Gastrocnemius medialis (tissue), 4 donors: Measurements from ENCODE around the gene SLC7A11. TPM values are rescaled to one million over a fixed set of nuclear protein-coding genes. Genes with fewer than 3 reads are reported as not detected.

Experiments
- ATAC-seq, 2 donors: fragments of 150-250 bp; one replicate each; pipeline ENCODE4 v1.9.1; 2016
- DNase-seq, 2 donors: peaks; one replicate each; pipeline ENCODE4 v3.0.0-alpha.2; 2019
- H3K27ac ChIP-seq, 4 donors: fragments of 200-600 bp; sonication (generic); 1 replicate in 1 of 4; 2 replicates in 3 of 4; pipeline ENCODE4 v1.5.1; 2016 to 2018; ENCODE audit warnings: mild to moderate bottlenecking in 2 of 4, moderate library complexity in 1 of 4
- H3K27me3 ChIP-seq, 3 donors: fragments of 200-600 bp; sonication (generic) in 2 of 3; 1 replicate in 1 of 3; 2 replicates in 2 of 3; pipeline versions ENCODE4 v1.5.1 to v1.6.0; 2016 to 2019; ENCODE audit warnings: mild to moderate bottlenecking in 1 of 3, moderate library complexity in 1 of 3
- H3K36me3 ChIP-seq, 2 donors: fragments of 200-600 bp; sonication (generic) in 1 of 2; one replicate each; pipeline ENCODE4 v1.5.1; 2017 to 2018
- H3K4me1 ChIP-seq, 2 donors: fragments of 200-600 bp; sonication (generic) in 1 of 2; one replicate each; pipeline ENCODE4 v1.5.1; 2016 to 2017; ENCODE audit warnings: mild to moderate bottlenecking in 2 of 2
- H3K4me3 ChIP-seq, 4 donors: fragments of 200-600 bp; sonication (generic) in 3 of 4; 1 replicate in 1 of 4; 2 replicates in 3 of 4; pipeline ENCODE4 v1.5.1; 2016 to 2019; ENCODE audit warnings: mild to moderate bottlenecking in 2 of 4
- H3K9me3 ChIP-seq, 3 donors: fragments of 200-600 bp; sonication (generic) in 2 of 3; 1 replicate in 1 of 3; 2 replicates in 2 of 3; pipeline ENCODE4 v1.5.1; 2016 to 2019
- CTCF ChIP-seq, 5 experiments: fragments of 450-650 bp in 3 of 5; fragments of 200-600 bp in 2 of 5; sonication (generic) in 2 of 5; IDR thresholded peaks in 4 of 5; conservative IDR thresholded peaks in 1 of 5; 1 replicate in 4 of 5; 2 replicates in 1 of 5; pipeline ENCODE4 v1.5.1; 2016 to 2019; ENCODE audit warnings: antibody characterized with exemption in 5 of 5, mild to moderate bottlenecking in 3 of 5, moderate library complexity in 3 of 5
- POLR2A ChIP-seq, 2 donors: fragments of 450-650 bp; IDR thresholded peaks; one replicate each; pipeline ENCODE4 v1.6.1; 2017; ENCODE audit warnings: antibody characterized with exemption in 2 of 2, mild to moderate bottlenecking in 2 of 2, moderate library complexity in 2 of 2
- in situ Hi-C, 4 donors: fragments of 200-750 bp; cut with MboI; loops; one replicate each; pipeline versions ENCODE4 v1.15.0 to v1.8.0; 2017; ENCODE audit warnings: low sequenced_read_pairs in 4 of 4
- intact Hi-C: fragments of 100-400 bp; cut with DNase I; formaldehyde crosslinking; loops from one replicate; pipeline ENCODE4 v1.15.1; 2023; ENCODE audit warnings: low total_unique reads
- total RNA-seq, 4 donors: library from RNA; depleted of rRNA; stranded (reverse); fragments of >200 nt; gene quantifications; one replicate each; pipeline versions ENCODE4 v1.1.0 to v1.2.3, GENCODE V29; 2016

SLC7A11 gene
- total RNA-seq, 4 donors from 2014 or later, result 0.10 to 0.11 TPM; not detected in 2

GRCh38 chr4:138248058-138248457, 5.9 kb upstream of the SLC7A11 start:
- Histone ChIP-seq H3K9me3 (no peaks in the 10 kb centered on the region), H3K4me1 (no peaks in the 10 kb centered on the region), H3K27ac (no peak overlapping the region), H3K4me3 (no peak overlapping the region), H3K36me3 (no peaks in the 10 kb centered on the region), H3K27me3 (no peaks in the 10 kb centered on the region)
- TF ChIP-seq CTCF (IDR thresholded peaks at IDR 0.05 in 4 of 5, conservative IDR thresholded peaks at IDR 0.05 in 1 of 5), result no peak
- TF ChIP-seq POLR2A (IDR thresholded peaks at IDR 0.05), result no peak
- DNase-seq (no peak), ATAC-seq (no peak)
- intact Hi-C loops (no loop called here), in situ Hi-C loops (no loop called here)

GRCh38 chr4:138247643-138248042, 5.5 kb upstream of the SLC7A11 start:
- no peak for TF ChIP-seq CTCF (IDR thresholded peaks at IDR 0.05 in 4 of 5, conservative IDR thresholded peaks at IDR 0.05 in 1 of 5)
- no peak for TF ChIP-seq POLR2A (IDR thresholded peaks at IDR 0.05)
- no peaks in the 10 kb centered on the region for H3K4me1 ChIP-seq
- no peaks in the 10 kb centered on the region for H3K9me3 ChIP-seq
- DNase-seq (no peak), ATAC-seq (no peak)
- intact Hi-C loops, result no loop called here
- no peak overlapping the region for H3K4me3 ChIP-seq
- in situ Hi-C loops, result no loop called here
- H3K36me3 ChIP-seq, result no peaks in the 10 kb centered on the region
- no peak overlapping the region for H3K27ac ChIP-seq
- H3K27me3 ChIP-seq, result no peaks in the 10 kb centered on the region

- Histone ChIP-seq H3K4me3 (no peak overlapping the region), H3K27ac (no peak overlapping the region), H3K4me1 (peaks cover 0 to 3% of the 10 kb centered on the region in 2 donors), H3K36me3 (no peaks in the 10 kb centered on the region), H3K27me3 (no peaks in the 10 kb centered on the region), H3K9me3 (no peaks in the 10 kb centered on the region)
- DNase-seq (no peak), ATAC-seq (no peak)
- intact Hi-C loops (no loop called here), in situ Hi-C loops (no loop called here)
- no peak for TF ChIP-seq POLR2A (IDR thresholded peaks at IDR 0.05)
- TF ChIP-seq CTCF (IDR thresholded peaks at IDR 0.05 in 4 of 5, conservative IDR thresholded peaks at IDR 0.05 in 1 of 5), result no peak
These were observed 1.2 kb upstream of the SLC7A11 start for GRCh38 chr4:138243369-138243768.

- Histone ChIP-seq H3K27me3 (no peaks in the 10 kb centered on the region), H3K27ac (no peak overlapping the region), H3K36me3 (no peaks in the 10 kb centered on the region), H3K4me3 (no peak overlapping the region), H3K4me1 (peaks cover 0 to 3% of the 10 kb centered on the region in 2 donors), H3K9me3 (no peaks in the 10 kb centered on the region)
- in situ Hi-C loops (no loop called here), intact Hi-C loops (no loop called here)
- DNase-seq (no peak), ATAC-seq (no peak)
- TF ChIP-seq CTCF (IDR thresholded peaks at IDR 0.05 in 4 of 5, conservative IDR thresholded peaks at IDR 0.05 in 1 of 5) (no peak), POLR2A (IDR thresholded peaks at IDR 0.05) (no peak)
These were observed 646 bp upstream of the SLC7A11 start for GRCh38 chr4:138242834-138243156.
